Activated CD4-positive, alpha-beta T cell treated with anti-CD3 and anti-CD28 coated beads, Interleukin-2, amount 10 ng/mL, durations not matched to agents 24 days and 14 days (primary cell): ENCODE results near the gene TFDP3. TPM values are rescaled to one million over a fixed set of nuclear protein-coding genes. Genes with fewer than 3 reads are reported as not detected.

ENCODE experiments used
- DNase-seq: peaks from one replicate; pipeline ENCODE4 v3.0.0; 2022
- H3K27ac Mint-ChIP-seq: one replicate; pipeline ENCODE4 v1.8.0; 2022; ENCODE audit warnings: mild to moderate bottlenecking, mixed read lengths
- H3K27me3 Mint-ChIP-seq: one replicate; pipeline ENCODE4 v1.8.0; 2022; ENCODE audit warnings: mixed read lengths
- H3K36me3 Mint-ChIP-seq: one replicate; pipeline ENCODE4 v1.8.0; 2022; ENCODE audit warnings: low read depth, mild to moderate bottlenecking, mixed read lengths
- H3K4me1 Mint-ChIP-seq: one replicate; pipeline ENCODE4 v1.8.0; 2021; ENCODE audit warnings: mixed read lengths
- H3K4me3 Mint-ChIP-seq: one replicate; pipeline ENCODE4 v1.8.0; 2022; ENCODE audit warnings: mild to moderate bottlenecking, moderate library complexity, mixed read lengths
- H3K9me3 Mint-ChIP-seq: one replicate; pipeline ENCODE4 v1.8.0; 2021; ENCODE audit warnings: mixed read lengths
- intact Hi-C: fragments of 100-400 bp; cut with micrococcal nuclease; formaldehyde crosslinking; loops from one replicate; pipeline ENCODE4 v1.15.1; 2023
- total RNA-seq: library from RNA; stranded (reverse); gene quantifications from 2 replicates; pipeline ENCODE4 v1.2.3, GENCODE V29; 2022

The TFDP3 gene
- total RNA-seq, 1 donor from 2014 or later = not detected

- Mint-ChIP-seq H3K27ac (no peak overlapping the region), H3K4me3 (no peak overlapping the region), H3K4me1 (no peaks in the 10 kb centered on the region), H3K9me3 (no peaks in the 10 kb centered on the region), H3K36me3 (no peaks in the 10 kb centered on the region), H3K27me3 (peaks cover 3% of the 10 kb centered on the region)
- DNase-seq = no peak
- intact Hi-C loops = no loop called here
Measured at GRCh38 chrX:133171962-133172708, 46.0 kb downstream of the TFDP3 start.

Other genes starting within 250 kb of the TFDP3 start
- not detected in 2 replicates for gene USP26, start 121.2 kb downstream of the TFDP3 start, total RNA-seq
- gene GPC4, start 197.1 kb upstream of the TFDP3 start, total RNA-seq = 0.05 TPM in 1 of 2 replicates, not detected in the other